HG03521 (cell line): ENCODE measurements around the gene CD300C.
"Not testable (repeated sequence)": the region's sequence is repeated elsewhere in the genome, so short reads cannot be mapped to it uniquely, and the experiment has no call there.

Experiments
- ATAC-seq: cut with Tn5 transposase; IDR thresholded peaks from one replicate; pipeline ENCODE4 v1.9.1; 2021; ENCODE audit warnings: mild to moderate bottlenecking, moderate library complexity; ENCODE audit not compliant: unreplicated experiment

CD300C gene

GRCh38 chr17:74514632-74515334 lies 31.1 kb downstream of the CD300C start:
- no peak for ATAC-seq

GRCh38 chr17:74513987-74514631 lies 31.8 kb downstream of the CD300C start:
- no peak for ATAC-seq

DNA sequence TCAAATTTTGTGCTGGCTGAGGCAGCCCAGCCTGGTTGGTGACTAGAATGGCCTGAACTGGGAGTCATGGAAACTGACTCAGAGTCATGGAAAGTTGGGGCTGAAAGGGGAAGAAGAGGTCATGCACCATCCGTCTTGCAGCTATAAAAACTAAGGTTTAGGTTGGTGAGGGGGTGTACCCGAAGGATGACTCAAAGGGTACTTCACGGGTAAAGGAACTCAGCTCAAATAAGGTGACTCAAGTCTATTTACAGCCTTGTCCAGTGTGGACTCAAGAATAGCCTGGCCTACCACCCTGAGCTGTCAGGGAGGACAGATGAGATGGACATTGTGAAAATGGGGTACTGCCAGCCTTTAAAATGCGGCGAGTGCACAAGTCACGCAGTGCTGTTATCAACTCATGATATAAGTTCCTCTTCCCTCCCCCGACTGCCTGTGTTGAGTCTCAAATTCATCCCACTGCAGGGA lies 33.3 kb downstream of the CD300C start:
- no peak for ATAC-seq

DNA sequence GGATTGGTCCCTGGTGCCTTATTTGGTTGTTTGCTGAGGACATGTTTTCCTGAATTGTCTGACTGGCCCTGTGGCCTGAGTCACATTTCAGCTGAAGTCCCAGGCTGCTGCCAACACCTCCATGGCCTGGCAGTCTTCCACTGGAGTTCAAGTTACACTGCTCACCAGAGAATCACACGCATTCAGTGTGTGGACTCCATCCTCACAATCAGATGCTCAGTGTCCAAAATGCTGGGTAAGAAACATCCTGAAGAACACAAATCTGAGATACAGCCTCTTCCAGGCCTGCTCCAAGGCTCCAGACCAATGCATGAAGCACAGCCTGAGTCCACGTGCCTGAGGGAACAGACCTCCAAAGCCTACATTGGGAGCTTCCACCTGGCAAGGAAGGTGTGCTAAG lies 33.9 kb downstream of the CD300C start:
- ATAC-seq, result no peak

DNA sequence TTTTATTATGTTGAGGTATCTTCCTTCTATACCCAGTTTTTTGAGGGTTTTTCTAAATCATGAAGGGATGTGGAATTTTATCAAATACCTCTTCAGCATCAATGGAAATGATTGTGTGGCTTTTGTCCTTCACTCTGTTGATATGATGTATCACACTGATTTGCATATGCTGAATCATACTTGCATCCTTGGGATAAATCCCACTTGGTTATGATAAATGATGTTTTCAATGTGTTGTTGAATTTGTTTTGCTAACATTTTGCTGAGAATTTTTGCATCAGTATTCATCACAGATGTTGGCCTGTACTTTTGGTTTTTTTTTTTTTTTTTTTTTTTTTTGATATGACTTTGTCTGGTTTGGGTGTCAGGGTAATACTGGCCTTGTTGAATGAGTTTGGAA lies 37.8 kb downstream of the CD300C start:
- no peak for ATAC-seq

DNA sequence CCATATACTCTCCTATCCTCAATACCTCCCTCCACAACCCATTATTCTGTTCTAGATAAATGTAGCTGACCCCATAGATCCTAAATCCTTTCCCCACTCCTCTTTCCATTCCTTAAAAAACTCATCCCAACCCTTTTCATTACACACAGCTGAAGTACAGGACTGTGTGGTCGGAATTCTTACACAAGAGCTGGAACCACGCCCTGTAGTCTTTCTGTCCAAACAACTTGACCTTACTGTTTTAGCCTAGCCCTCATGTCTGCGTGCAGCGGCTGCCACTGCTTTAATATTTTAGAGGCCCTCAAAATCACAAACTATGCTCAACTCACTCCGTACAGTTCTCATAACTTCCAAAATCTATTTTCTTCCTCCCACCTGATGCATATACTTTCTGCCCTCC lies 42.0 kb downstream of the CD300C start:
- not testable (repeated sequence) for ATAC-seq

DNA sequence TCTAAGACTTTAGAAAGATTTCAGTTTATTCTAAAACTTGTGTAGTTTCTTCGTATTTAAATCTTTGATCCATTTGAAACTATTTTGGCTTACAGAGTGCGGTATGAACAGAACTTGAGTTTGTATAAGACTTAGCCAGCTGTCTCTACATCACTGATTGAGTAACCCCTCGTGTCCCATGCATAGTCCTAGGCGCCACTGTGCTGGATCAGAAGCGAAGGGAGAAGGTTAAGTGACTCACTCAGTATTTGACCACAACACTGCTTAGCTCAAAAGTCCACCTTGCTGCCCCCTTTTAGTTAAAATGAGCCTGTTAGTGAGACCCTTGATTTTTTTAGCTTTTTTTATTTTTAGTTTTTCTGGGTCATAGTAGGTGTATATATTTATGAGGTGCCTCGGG lies 43.1 kb downstream of the CD300C start:
- no peak for ATAC-seq

DNA sequence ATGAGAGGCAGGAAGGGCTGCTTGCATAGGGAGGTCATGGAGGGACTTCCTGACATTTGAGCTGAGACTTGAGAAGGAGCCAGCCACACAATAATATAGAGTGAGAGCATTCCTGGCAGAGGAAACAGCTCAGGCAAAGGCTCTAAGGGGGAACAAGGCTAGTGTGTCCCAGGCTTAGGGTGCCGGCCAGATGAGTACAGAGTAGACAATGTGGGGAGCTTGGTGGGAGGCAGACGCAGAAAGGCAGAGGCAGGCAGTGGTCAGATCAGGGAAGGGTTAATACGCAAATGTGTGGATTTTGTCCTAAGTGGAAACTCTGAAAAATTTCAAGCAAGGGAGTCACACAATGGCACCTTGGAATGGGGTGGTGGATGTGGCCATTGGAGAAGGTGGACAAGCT lies 45.9 kb downstream of the CD300C start:
- no peak for ATAC-seq

GRCh38 chr17:74497471-74497870 lies 48.4 kb downstream of the CD300C start:
- no peak for ATAC-seq

DNA sequence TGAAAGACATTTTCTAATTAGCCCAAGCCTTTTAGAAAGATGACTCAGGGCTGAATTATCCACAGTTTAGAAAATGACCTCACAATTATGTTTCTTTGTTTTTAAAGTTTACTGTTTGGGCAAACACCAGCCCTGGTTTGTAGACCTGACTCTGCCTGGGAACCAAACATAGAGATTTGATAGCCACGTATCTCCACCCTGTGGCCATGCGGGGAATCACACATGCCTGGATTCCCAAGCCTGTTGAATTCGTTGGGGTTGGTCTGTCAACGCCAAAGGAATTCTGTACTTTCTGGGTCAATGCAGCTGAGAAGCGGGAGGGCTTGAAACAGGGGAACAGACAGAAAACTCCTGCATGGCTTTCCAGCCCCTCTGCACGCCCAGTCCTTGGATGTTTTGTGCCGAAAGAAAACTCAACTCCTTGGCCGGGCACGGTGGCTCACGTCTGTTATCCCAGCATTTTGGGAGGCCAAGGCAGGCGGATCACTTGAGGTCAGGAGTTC lies 52.5 kb downstream of the CD300C start:
- no peak for ATAC-seq

- no peak for ATAC-seq
Observed at GRCh38 chr17:74491626-74492025, 54.3 kb downstream of the CD300C start.
